GM12873 (cell line): ENCODE measurements around the gene BNC2.

Experiments
- CTCF ChIP-seq: IDR thresholded peaks from 2 replicates; pipeline ENCODE4 v1.5.1; 2012; ENCODE audit warnings: low read depth, mild to moderate bottlenecking, moderate library complexity, low read length, control low read depth; ENCODE audit not compliant: insufficient read depth; ENCODE audit errors: missing control alignments

Gene BNC2

GRCh38 chr9:16877256-16877655 is 6.8 kb upstream of the BNC2 start:
- no peak for TF ChIP-seq CTCF

DNA sequence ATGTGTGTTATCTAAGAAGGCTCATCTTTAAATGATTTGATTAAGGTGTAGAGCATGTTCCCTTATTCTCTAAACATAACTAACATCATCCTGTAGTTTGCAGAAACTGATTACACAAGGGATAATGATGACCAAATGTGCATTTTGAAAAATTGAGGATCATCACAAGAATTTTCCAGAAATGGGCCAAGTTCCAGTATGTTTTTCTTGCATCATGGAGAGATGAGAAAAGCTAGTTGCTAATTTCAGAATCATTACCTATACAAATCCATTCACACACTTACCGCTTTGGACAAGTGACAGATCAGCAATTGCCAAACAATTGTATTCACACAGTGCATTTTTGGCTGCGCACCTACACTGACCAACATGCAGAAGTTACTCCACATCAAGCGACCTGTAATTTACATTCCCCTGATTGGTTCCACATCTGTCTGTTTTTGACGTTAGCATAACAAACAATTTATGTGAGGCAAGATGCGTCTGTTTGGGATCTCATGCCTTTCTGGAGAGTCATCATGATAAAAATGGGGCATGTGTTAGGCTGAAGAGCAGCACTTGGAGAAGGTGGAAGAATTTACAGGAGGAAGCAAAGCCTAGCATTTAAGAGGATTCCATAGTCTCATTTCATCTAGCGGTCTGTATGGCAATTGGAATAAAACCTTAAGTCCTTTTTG is 2.8 kb upstream of the BNC2 start:
- no peak for TF ChIP-seq CTCF

DNA sequence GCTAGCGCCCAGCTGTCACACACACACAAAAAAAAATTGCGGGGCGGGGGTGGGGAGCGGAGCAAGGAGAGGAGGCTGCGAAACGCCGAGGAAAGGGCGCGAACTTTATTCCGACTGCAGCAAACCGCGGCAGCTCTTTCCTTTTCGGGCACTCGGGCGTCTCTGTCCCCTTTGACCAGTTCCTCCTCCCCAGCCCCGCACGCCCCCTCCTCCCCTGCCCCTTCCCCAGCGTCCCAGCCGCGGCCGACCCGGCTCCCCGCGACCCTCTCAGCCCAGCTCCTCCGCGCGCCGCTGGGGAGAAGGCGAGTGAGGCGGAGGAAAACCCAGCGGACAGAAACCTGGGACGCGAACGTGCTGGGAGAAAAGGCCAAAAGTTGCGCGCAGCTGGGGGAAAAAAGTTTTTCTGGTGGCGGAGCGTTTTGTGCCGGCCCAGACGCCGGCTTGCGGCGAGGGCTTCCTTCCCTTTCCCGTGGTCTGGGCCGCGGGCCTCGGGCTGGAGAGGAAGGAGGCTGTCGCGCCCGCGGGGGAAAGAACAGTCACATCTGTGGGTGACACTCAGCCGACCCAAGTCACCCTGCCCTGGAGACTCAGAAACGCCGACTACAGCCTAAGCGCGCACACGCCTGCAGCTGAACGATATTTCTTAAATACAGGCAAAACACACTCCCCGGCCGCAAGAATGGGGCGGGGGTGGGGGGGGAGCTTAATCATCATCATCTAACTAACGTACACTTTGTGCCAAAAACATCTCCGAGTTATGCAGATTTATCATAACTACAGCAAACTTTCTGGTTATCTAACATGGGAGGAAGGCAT is 1.1 kb upstream of the BNC2 start:
- no peak for TF ChIP-seq CTCF

- TF ChIP-seq CTCF, result no peak
Observed at GRCh38 chr9:16869882-16870595, 431 bp downstream of the BNC2 start.

DNA sequence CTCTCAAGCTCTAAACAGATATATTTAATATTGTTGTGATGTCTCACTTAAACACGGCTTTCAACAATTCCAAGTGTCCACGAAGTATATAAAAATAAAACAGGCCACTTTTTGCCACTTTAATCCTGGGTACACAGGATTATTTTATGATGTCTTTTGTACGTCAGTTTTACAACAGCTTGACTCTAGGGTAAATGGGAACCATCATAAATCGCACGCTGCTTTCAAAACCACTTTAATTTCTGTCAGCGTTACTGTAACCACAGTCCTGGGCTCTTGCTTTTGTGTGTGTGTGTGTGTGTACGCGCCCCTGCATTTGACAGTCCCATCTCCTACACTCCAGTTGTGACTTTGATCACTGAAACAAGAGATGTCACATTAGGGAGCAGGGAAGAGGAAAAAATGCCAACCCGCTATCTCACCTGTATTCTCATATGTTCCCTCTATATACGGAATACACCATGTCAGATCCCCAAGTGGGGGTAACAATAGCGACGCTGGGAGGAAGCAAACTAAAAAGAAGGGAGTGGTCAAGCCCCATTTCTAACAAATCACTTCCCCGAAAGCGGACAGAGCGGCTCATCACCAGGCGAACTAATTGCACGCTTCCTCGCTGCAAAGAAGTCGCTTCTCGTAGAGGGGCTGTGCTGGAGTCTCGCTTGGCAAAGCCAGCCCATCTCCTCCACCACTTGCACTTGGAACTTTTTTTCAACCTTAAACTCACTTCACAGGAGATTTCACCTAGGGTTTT is 1.2 kb downstream of the BNC2 start:
- no peak for TF ChIP-seq CTCF

DNA sequence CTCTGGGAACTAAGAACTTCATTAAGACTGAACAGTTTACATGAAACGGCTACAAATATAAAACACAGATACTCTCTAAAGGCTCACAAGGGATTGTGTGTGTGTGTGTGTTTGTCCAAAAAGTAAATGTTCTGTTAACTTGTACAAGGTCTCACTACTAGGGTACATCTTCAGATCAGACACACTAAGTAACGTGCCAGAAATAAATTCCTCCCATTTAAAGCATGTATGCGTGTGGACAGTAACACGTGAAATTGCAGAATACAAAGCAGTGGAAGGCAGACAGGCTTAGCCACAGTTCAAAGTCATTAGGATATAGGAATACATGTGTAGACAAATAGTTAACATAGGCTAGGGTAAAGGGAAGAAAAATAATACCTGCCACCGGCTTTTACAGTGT is 1.8 kb downstream of the BNC2 start:
- no peak for TF ChIP-seq CTCF
